HepG2 (cell line): Measurements from ENCODE around the gene CCDC28A. TPM values are rescaled to one million over a fixed set of nuclear protein-coding genes. Genes with fewer than 3 reads are reported as not detected.

Source experiments
- ATAC-seq: fragments of 200-7000 bp; cut with Tn5 transposase; 3 replicates; pipeline ENCODE4 v1.9.1; 2020; ENCODE audit warnings: mild to moderate bottlenecking, moderate library complexity
- BruUV-seq: library from RNA; stranded (reverse); fragments of 400-500 nt; replicated peaks from 2 replicates; lab custom pipeline; 2021; lab: Mats Ljungman, UMichigan
- CTCF ChIA-PET: fragments of 300-600 bp; formaldehyde crosslinking; extraction: SDS; loops from one replicate; lab custom pipeline; 2021; ENCODE audit warnings: low total read pairs, inconsistent platforms, low intra/inter-chr PET ratio; lab: Yijun Ruan, JAX
- POLR2A ChIA-PET: fragments of 350-600 bp; sonication (Branson Sonifier 250); formaldehyde crosslinking; loops from one replicate; lab custom pipeline; 2020; ENCODE audit warnings: antibody characterized with exemption, inconsistent platforms; lab: Yijun Ruan, JAX
- DNase-seq: peaks from one replicate; pipeline ENCODE4 v3.0.0-alpha.2; 2015; ENCODE audit warnings: low spot score
- FAIRE-seq: peaks from 3 replicates; lab custom pipeline; 2011; peaks lifted over from hg19 to GRCh38; lab: Jason Lieb, UNC
- H2AFZ ChIP-seq: one replicate; pipeline ENCODE4 v1.6.1; 2011; ENCODE audit warnings: low read length, inconsistent platforms
- H3K27ac ChIP-seq: fragments of 300-600 bp; 3 replicates; pipeline ENCODE4 v1.8.0; 2011; ENCODE audit warnings: mixed run types, mild to moderate bottlenecking, mixed read lengths, low read length, inconsistent platforms; ENCODE audit not compliant: insufficient read depth; ENCODE audit errors: extremely low read length
- H3K27me3 ChIP-seq, 2 experiments: fragments of 200-600 bp in 1 of 2; 2 replicates in 1 of 2; 3 replicates in 1 of 2; pipeline versions ENCODE4 v1.6.0 to v1.8.0; 2011; ENCODE audit warnings: low read length in 2 of 2, mild to moderate bottlenecking in 2 of 2, moderate library complexity in 2 of 2, inconsistent platforms in 1 of 2; ENCODE audit not compliant: insufficient read depth in 2 of 2, control insufficient read depth in 1 of 2
- H3K36me3 ChIP-seq, 2 experiments: fragments of 200-600 bp in 1 of 2; replicated peaks in 1 of 2; 2 replicates in 1 of 2; 3 replicates in 1 of 2; pipeline versions ENCODE4 v1.5.1 to v1.8.0; 2011; ENCODE audit warnings: low read length in 2 of 2, inconsistent platforms in 1 of 2; ENCODE audit not compliant: insufficient read depth in 2 of 2, control insufficient read depth in 1 of 2
- H3K4me1 ChIP-seq: 2 replicates; pipeline ENCODE4 v1.5.1; 2012; ENCODE audit warnings: low read length, inconsistent platforms; ENCODE audit not compliant: insufficient read depth
- H3K4me2 ChIP-seq: 2 replicates; pipeline ENCODE4 v1.6.0; 2011; ENCODE audit warnings: low read depth, low read length, inconsistent platforms
- H3K4me3 ChIP-seq, 3 experiments: fragments of 200-600 bp in 1 of 3; sonication (generic), shearing (Covaris generic) in 1 of 3; replicated peaks in 1 of 3; 2 replicates each; pipeline ENCODE4 v1.5.1; 2011 to 2016; ENCODE audit warnings: low read length in 3 of 3, inconsistent platforms in 2 of 3, low read depth in 2 of 3, mild to moderate bottlenecking in 2 of 3, control low read depth in 1 of 3, mixed read lengths in 1 of 3; ENCODE audit not compliant: insufficient read depth in 1 of 3
- H3K79me2 ChIP-seq: one replicate; pipeline ENCODE4 v1.6.1; 2011; ENCODE audit warnings: low read length, inconsistent platforms; ENCODE audit not compliant: insufficient read depth
- H3K9ac ChIP-seq: 2 replicates; pipeline ENCODE4 v1.6.0; 2011; ENCODE audit warnings: mild to moderate bottlenecking, low read depth, low read length, inconsistent platforms; ENCODE audit not compliant: insufficient read depth
- H3K9me3 ChIP-seq: 2 replicates; pipeline ENCODE4 v1.5.1; 2012; ENCODE audit warnings: mild to moderate bottlenecking, low read length
- H4K20me1 ChIP-seq: 2 replicates; pipeline ENCODE4 v1.6.0; 2011; ENCODE audit warnings: inconsistent platforms, mild to moderate bottlenecking, low read length, moderate library complexity; ENCODE audit not compliant: insufficient read depth
- CTCF ChIP-seq: sonication (generic); formaldehyde crosslinking; IDR thresholded peaks from 2 replicates; pipeline ENCODE4 v1.5.0; 2020; ENCODE audit warnings: mild to moderate bottlenecking, missing genetic modification reagents, moderate library complexity
- MAF1 ChIP-seq: sonication (generic); formaldehyde crosslinking; IDR thresholded peaks from 2 replicates; pipeline ENCODE4 v1.5.0; 2020; ENCODE audit warnings: missing genetic modification reagents, borderline replicate concordance
- MAFF ChIP-seq: IDR thresholded peaks from 2 replicates; pipeline ENCODE4 v1.6.1; 2011; ENCODE audit warnings: low read depth, low read length, improper control_type of control experiment
- MAFK ChIP-seq, 2 experiments: IDR thresholded peaks in 1 of 2; conservative IDR thresholded peaks in 1 of 2; 2 replicates each; pipeline ENCODE4 v1.6.1; 2011; ENCODE audit warnings: improper control_type of control experiment in 2 of 2, low read length in 2 of 2
- THRA ChIP-seq: sonication (generic); formaldehyde crosslinking; IDR thresholded peaks from 2 replicates; pipeline ENCODE4 v1.4.0; 2020; ENCODE audit warnings: missing genetic modification reagents, borderline replicate concordance
- ZNF333 ChIP-seq: sonication (generic); formaldehyde crosslinking; IDR thresholded peaks from 2 replicates; pipeline ENCODE4 v1.4.0; 2020; ENCODE audit warnings: mild to moderate bottlenecking, missing genetic modification reagents, borderline replicate concordance
- ZNF703 ChIP-seq: sonication (generic); formaldehyde crosslinking; IDR thresholded peaks from 2 replicates; pipeline ENCODE4 v1.5.1; 2020; ENCODE audit warnings: missing genetic modification reagents, mild to moderate bottlenecking, moderate library complexity, borderline replicate concordance
- WGBS: methylation state at CpG from one replicate; pipeline ENCODE4 v1.1.6; 2017; ENCODE audit warnings: low lambda C conversion rate; 5-methylcytosine and 5-hydroxymethylcytosine counted together
- in situ Hi-C: cut with HindIII; loops from 2 replicates; pipeline ENCODE4 v1.10.0; 2017; ENCODE audit warnings: low pct_unique_long_range_greater_than_20kb; ENCODE audit not compliant: extremely low pct_ligation_motif_present
- intact Hi-C: fragments of 100-400 bp; cut with micrococcal nuclease; formaldehyde crosslinking; loops from one replicate; pipeline ENCODE4 v1.10.0; 2022; ENCODE audit not compliant: unreplicated experiment
- polyA plus RNA-seq, 8 experiments: library from polyadenylated mRNA; depleted of rRNA in 3 of 8; stranded (reverse) in 7 of 8; unstranded in 1 of 8; fragments of >200 nt; fragmentation: Illumina TruSeq in 4 of 8; extraction: Trizol in 4 of 8; gene quantifications; 2 replicates each; pipeline versions ENCODE4 v1.2.1 to v1.2.3, GENCODE V29; 2011 to 2016; ENCODE audit warnings: low read depth in 4 of 8, missing spikeins in 1 of 8, mixed read lengths in 1 of 8; ENCODE audit not compliant: insufficient read depth in 1 of 8
- total RNA-seq, 5 experiments: library from RNA; depleted of rRNA; stranded (reverse); fragments of >200 nt; fragmentation: Illumina TruSeq; extraction: Trizol; gene quantifications; 2 replicates each; pipeline ENCODE4 v1.2.3, GENCODE V29; 2016; ENCODE audit warnings: low read depth in 1 of 5

Gene CCDC28A
- total and polyA plus RNA-seq, 2 of the 13 experiments (the other 11 are each of a cell fraction or from before 2014, with no cell fraction given): 15.8 TPM

- TF ChIP-seq THRA (CRISPR knock-in tag) (peak; percentile 70; the same call in 1 of the 2 replicates), ZNF703 (CRISPR knock-in tag) (no peak), CTCF (CRISPR knock-in tag) (peak; percentile 28; the same call in 1 of the 2 replicates), MAFK (conservative IDR thresholded peaks at IDR 0.05 in 1 of 2, IDR thresholded peaks at IDR 0.05 in 1 of 2; ENCODE audit: low read length in 2 of 2) (peak; percentile 7 to 60; a peak in 2 of 4 replicates), MAF1 (no peak), ZNF333 (CRISPR knock-in tag) (no peak), MAFF (peak; percentile 50; the same call in 1 of the 2 replicates)
- TF ChIP-seq, all 625 proteins: peak for 4
- ATAC-seq: no peak; the same call in 2 of the 3 replicates
- H3K4me1 ChIP-seq: no peaks in the 10 kb centered on the region
- in situ Hi-C loops: no loop called here
- H2AFZ ChIP-seq: no peak overlapping the region
- no peak overlapping the region for H3K4me2 ChIP-seq
- ChIA-PET CTCF (no interaction called here), POLR2A (no interaction called here)
- no peaks in the 10 kb centered on the region for H3K27me3 ChIP-seq
- no peak for FAIRE-seq
- H4K20me1 ChIP-seq: no peaks in the 10 kb centered on the region
- no peak overlapping the region for H3K9ac ChIP-seq
- BruUV-seq: no TSS peak
- H3K4me3 ChIP-seq: no peak overlapping the region
- H3K36me3 ChIP-seq: no peaks in the 10 kb centered on the region
- 44% methylated on average over 2 of the region's 2 CpGs for WGBS
- H3K9me3 ChIP-seq: no peaks in the 10 kb centered on the region
- intact Hi-C loops: no loop called here
- H3K27ac ChIP-seq: no peak overlapping the region
- H3K79me2 ChIP-seq: no peaks in the 10 kb centered on the region
- no peak for DNase-seq
These were observed 27.0 kb downstream of the CCDC28A start for GRCh38 chr6:138800377-138801150.
